CD4-positive, alpha-beta T cell treated with Interferon gamma for 1 hour (primary cell): ENCODE results near the gene RNF5.
"Not testable (repeated sequence)": the region's sequence is repeated elsewhere in the genome, so short reads cannot be mapped to it uniquely, and the experiment has no call there.

Source experiments
- DNase-seq: peaks from one replicate; pipeline ENCODE4 v3.0.0-alpha.2; 2020

The RNF5 gene

DNA sequence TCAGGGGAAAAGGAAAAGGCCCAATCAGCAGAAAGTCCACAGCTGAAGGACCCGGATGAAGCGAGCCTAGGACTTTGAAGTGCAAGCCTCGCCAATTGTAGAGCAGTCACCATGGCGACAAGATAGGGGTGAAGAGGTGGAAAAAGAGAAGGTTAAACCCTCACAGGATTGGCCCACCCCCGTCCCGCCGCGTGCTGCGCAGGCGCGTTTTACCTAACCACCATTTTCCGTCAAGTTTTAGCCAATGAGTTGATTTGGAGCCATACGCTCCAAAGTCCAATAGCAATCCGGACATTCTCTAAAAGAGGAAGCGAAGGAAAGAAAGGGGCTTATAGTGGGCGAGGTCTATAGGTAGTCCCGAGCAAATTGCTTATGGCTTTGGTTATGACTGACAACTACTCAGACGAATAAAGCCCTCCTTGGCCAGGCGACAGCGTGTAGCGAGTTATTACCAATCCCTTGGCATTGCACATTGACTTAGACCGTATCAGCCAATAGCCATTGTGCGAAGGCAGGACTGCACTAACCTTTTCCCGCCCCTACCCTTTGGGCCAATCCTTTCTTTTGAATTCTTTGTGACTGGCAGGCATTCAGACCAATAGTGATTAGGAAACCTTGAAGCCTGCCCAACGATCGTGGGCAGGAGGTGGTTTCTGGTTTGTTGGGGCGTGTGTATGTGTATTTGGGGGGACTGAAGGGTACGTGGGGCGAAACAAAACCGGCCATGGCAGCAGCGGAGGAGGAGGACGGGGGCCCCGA lies at the start of gene RNF5:
Gene RNF5, plus strand, starts transcription at position 618 of the 759 bp plus-strand sequence. Its CDS starts 107 bp downstream, at position 725.
- DNase-seq = peak; percentile 98

- DNase-seq = no peak
Observed at GRCh38 chr6:32128751-32129296, 49.4 kb upstream of the RNF5 start.

- no peak for DNase-seq
Observed at GRCh38 chr6:32129297-32130088, 48.7 kb upstream of the RNF5 start.

DNA sequence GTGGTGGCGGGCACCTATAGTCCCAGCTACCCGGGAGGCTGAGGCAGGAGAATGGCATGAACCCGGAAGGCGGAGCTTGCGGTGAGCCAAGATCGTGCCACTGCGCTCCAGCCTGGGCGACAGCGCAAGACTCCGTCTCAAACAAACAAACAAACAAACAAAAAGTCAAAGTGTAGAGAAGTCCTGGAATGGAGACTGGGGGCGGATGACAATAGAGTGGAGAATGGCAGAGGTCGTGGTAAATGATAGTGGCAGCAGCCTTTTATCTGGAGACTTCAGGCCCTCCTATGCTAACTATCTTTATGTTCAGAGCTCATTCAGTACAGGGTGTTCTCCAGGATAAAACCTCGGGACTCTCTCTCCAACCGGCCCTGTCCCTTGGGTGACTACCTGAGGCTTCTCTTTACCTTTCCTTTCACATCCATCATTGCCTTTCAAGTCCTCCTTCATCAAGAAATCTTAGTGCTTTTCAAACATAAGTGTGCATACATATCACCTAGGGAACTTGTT lies 46.7 kb upstream of the RNF5 start:
- DNase-seq = no peak

DNA sequence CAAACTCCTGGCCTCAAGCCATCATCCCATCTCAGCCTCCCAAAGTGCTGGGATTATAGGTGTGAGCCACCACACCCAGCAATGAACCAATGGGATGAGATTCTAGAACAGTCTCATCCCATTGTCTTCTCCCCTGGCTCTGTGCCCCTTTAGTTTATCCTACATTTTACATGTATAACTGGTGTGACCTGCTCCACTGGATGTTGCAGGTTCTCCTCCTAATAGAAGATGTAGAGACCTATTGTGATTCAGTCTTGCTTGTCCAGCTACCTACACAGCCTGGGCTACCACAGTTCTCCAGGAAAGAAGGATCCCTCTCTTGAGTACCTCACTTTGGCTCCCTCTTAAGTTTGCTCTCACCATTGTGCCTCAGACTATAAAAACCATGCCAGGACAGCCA lies 46.1 kb upstream of the RNF5 start:
- no peak for DNase-seq

GRCh38 chr6:32133786-32134185 lies 44.4 kb upstream of the RNF5 start:
- no peak for DNase-seq

GRCh38 chr6:32137454-32137853 lies 40.8 kb upstream of the RNF5 start:
- no peak for DNase-seq

DNA sequence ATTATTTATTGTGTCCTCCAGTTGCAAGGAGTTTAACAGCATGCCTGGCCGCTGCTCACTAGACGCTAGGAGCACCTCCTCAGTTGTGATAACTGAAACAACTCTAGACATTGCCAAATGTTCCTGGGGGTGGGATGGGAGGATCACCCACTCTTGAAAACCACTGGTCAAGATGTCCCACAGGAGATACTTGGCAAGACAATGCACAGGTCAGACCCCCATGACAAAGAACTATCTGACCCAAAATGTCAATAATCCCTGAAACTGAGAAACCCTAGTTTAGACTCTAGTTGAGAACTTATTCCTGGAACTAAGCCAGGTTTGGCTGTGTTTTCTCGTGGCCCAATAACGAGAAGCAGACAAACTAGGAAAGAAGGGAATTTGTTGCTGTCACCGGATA lies 38.6 kb upstream of the RNF5 start:
- DNase-seq = no peak

GRCh38 chr6:32140420-32141046 lies 37.7 kb upstream of the RNF5 start:
- DNase-seq = no peak

- DNase-seq = not testable (repeated sequence)
Observed at GRCh38 chr6:32144238-32144637, 34.0 kb upstream of the RNF5 start.

DNA sequence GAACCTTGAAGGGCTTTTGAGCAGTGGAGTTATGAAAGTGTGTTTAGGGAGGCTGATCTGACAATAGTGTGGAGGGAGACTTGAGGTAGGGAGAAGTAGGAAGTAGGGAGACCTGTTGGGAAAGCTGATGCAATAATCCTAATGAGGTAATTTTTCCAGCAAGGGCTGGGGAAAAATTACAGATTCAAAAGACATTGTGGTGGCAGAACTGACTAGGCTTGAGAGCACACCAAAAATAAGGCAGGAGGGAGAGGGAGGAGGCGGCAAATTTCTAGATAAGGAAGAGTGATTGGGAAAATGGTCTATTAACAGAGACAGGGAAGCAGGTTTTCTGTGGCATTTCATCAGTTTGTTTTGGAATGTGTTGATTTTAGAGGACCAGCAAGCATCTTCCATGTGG lies 31.9 kb upstream of the RNF5 start:
- DNase-seq = no peak

GRCh38 chr6:32146687-32147086 lies 31.5 kb upstream of the RNF5 start:
- DNase-seq = no peak

GRCh38 chr6:32147401-32148132 lies 30.6 kb upstream of the RNF5 start:
- DNase-seq = no peak

- DNase-seq = peak; percentile 78
Observed at GRCh38 chr6:32148289-32149091, 29.7 kb upstream of the RNF5 start.

GRCh38 chr6:32149092-32149755 lies 29.0 kb upstream of the RNF5 start:
- DNase-seq = no peak

DNA sequence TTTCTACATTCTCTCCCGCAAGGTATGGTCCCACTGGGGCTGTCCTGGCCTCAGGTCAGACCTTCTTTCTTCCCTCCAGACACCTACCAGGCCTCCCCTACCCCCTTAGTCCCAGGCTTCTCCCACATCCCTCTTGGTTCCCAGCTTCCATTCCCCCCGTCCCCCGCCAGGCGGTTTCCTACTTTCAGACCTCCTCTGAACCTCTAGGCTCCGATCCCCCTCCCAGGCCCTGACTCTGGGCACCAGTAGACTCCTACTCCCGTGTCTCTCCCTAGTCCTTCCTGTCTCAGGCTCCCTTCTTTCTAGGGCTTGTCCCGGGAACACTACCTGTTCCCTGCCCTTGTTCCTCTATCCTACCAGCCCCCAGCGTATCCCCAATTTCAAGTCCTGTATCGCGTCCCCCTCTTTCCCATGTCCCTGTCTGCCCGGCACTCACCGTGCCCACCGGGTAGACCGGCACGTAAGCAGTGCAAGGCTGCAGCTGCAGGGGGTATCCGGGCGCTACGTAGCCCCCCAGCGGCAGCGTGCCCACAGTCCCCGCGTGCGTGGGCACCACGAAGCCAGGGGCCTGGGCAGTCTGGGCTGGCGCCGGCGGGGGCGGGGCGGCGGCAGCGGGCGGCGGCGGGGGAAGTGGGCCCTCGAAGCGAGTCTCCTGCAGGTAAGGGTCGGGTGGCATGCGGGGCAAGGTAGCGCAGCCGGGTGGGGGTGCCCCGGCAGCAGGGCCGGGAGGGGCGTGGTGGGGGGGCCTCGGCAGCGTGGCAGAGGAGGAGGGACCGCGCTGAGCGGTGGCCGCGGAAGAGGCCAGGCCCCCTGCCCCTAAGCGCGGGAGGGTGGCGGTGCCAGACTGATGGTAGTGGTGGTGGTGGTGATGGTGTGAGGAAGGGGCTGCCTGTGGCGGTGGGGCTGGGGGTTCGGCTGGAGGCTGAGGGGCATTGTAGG lies 28.0 kb upstream of the RNF5 start:
- DNase-seq = no peak

DNA sequence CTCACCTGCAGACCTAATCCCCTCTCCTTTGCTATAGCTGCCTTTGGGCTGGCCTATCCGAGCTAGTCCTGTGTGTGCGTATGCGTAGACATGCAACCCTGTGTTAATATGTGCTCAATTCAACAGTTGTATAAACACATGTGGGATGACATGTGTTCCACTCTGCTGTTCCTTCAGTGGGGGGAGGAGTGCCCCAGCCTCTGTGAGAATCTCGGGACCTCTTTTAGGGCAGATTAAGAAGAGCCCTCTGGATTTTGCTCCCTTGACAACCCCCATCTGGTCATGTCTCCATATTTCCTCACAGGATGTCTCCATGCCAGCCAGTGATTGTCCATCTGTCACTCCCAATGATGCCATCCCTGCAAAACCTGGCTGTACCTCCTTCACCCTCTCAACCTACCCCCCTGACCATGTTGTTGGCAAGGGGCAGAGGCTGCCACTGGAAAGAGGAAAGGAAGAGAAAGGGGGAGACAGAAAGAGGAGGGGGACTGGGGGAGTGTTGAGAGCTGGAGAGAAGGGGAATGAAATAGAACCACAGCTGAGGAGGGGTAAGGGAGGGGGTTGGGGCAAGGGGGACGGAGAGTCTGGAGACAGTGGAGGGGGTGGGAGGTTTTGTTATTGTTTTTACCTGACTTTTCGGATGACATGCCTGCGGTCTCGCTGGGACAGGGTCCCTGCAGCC lies 26.9 kb upstream of the RNF5 start:
- DNase-seq = no peak

GRCh38 chr6:32151863-32152768 lies 26.1 kb upstream of the RNF5 start, which contains the start of gene PRRT1:
PRRT1 (minus strand) TSS chr6:32151939; CDS start chr6:32151827, 112 bp downstream.
- no peak for DNase-seq
